ENCODE data around the gene NGDN.

NGDN gene

DNA sequence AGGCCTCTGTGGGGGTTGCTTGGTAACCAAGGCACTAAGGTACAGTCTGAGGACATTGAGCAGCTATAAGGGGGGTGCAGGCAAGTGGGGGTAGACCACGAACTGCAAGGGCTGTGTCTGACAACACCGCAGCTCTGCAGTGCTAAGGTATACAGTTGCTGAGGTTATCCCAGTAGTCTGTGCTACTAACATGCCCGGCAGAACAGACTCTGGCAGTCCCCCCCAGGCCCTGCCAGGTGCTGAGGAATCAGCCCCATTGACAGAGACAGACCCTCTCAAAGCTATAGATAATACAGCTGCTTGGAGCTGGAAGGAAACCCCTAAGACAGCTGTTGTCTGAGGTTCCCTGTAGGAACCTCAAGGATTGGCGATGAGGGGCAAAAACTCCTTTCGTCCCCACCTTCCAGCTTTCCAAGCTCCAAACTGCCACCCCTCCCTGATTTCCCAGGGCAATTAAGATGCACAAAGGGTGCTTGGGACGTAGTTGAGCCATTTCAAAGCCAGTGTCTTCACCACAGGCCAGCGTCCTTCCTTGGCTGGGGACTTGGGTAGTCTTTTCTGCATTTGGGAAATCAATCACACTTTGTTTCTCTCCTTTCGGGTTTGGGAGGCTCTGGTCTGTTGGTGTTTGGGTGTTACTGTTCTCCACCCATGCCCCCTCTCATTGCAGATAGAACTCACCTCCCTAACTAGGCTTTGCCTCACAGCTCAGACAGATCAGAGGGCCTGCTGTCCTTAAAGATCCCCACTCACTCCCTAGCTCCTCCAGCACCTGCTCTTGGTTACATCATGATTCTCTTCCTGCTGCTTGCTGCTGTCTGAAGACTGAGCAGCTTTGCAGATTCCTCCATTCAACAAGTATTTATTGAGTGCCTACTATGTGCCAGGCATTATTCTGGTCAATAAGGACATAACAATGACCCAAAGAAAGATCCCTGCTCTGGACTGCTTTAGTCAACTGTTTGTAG, 32.1 kb upstream of the NGDN start:
- DNase-seq (ENCODE audit: extremely low read depth, insufficient read length) = no peak
- no peak overlapping the region for H3K4me3 ChIP-seq (replicated peaks; ENCODE audit: low read depth, low read length)
- no peaks in the 10 kb centered on the region for H3K36me3 ChIP-seq (ENCODE audit: control insufficient read depth, insufficient read depth, low read length)
- TF ChIP-seq, protein P1, sequence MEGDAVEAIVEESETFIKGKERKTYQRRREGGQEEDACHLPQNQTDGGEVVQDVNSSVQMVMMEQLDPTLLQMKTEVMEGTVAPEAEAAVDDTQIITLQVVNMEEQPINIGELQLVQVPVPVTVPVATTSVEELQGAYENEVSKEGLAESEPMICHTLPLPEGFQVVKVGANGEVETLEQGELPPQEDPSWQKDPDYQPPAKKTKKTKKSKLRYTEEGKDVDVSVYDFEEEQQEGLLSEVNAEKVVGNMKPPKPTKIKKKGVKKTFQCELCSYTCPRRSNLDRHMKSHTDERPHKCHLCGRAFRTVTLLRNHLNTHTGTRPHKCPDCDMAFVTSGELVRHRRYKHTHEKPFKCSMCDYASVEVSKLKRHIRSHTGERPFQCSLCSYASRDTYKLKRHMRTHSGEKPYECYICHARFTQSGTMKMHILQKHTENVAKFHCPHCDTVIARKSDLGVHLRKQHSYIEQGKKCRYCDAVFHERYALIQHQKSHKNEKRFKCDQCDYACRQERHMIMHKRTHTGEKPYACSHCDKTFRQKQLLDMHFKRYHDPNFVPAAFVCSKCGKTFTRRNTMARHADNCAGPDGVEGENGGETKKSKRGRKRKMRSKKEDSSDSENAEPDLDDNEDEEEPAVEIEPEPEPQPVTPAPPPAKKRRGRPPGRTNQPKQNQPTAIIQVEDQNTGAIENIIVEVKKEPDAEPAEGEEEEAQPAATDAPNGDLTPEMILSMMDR (IDR thresholded peaks at IDR 0.05; ENCODE audit: insufficient read depth, low read length, poor library complexity, severe bottlenecking) = no peak
- no peaks in the 10 kb centered on the region; the same call in 1 of the 2 replicates for H3K27me3 ChIP-seq (replicated peaks; ENCODE audit: control insufficient read depth, insufficient read depth, low read length)

DNA sequence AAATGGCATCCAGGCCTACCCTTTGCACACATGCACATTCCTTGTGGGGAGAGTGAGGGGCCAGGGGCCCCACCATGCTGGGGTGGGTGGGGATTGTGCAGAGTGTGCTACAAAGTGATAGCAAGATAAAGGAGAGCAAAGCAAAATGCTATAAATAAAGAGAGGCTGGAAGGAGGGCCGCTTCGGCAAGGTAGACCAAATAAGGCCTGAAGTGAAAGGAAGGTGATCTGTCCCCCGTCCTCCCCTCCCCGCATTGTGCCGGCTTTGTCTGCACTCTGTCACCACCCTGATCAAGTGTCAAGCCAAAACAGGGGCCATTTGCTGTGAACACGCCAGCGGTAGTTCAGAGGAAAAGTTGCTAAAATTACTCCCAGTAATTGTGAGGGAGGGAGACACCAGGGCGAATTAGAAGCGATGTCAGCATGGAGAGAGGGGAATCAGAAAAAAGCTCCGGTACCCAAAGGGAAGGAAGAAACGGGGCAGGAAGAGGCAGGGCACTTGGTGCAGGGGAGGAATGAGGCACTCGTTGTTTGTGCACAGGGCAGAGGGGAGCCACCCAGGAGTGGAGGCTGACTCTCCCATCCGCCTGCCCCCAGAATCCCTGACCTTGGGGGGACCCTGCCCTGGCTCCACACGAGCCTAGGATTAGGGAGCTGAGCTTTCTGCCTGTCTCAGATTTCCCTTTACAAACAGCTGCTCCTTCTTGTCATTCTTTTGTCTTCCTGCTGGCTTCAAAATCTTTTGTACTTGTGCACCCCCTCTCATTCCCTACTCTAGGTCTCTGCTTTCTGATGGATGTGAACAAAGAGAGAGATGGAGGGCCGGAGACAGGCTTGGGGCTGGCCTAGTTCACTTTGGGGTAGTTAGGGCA, 31.2 kb upstream of the NGDN start:
- TF ChIP-seq, protein P1 (IDR thresholded peaks at IDR 0.05; ENCODE audit: insufficient read depth, low read length, poor library complexity, severe bottlenecking) = no peak
- Histone ChIP-seq H3K27me3 (replicated peaks; ENCODE audit: control insufficient read depth, insufficient read depth, low read length) (no peaks in the 10 kb centered on the region; the same call in 1 of the 2 replicates), H3K4me3 (replicated peaks; ENCODE audit: low read depth, low read length) (no peak overlapping the region), H3K36me3 (ENCODE audit: control insufficient read depth, insufficient read depth, low read length) (no peaks in the 10 kb centered on the region)
- no peak for DNase-seq (ENCODE audit: extremely low read depth, insufficient read length)

DNA sequence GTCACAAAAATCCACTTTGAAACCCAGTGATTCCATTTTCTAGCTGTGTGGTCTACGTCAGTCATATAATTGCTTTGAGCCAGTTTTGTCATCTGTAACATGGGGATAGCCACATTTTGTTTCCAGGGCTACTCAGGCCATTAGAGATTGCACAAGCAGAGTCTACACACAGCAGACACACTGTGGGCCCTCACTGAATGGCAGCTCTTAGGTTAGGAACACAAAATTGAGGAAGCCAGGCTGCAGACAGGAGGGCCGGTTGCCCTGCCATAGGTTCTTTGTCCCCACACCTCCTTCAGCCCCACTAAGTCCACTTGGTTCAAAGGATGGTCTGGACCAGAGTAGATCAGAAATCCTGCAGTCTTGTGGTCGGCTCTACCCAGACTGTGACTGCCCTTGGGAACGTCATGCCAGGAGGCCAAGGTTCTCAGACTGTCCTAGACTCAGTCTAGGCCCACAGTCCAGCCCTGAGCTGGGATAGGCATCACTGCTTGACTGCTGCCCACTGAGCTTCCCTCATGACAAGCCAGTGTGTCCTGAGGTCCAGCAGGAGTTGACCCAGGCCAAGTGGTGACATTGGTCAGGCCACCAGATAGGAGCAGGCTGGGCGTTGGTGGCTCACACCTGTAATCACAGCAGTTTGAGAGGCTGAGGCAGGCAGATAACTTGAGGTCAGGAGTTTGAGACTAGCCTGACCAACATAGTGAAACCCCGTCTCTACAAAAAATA, 30.2 kb upstream of the NGDN start:
- Histone ChIP-seq H3K27me3 (replicated peaks; ENCODE audit: control insufficient read depth, insufficient read depth, low read length) (no peaks in the 10 kb centered on the region), H3K36me3 (ENCODE audit: control insufficient read depth, insufficient read depth, low read length) (no peaks in the 10 kb centered on the region), H3K4me3 (replicated peaks; ENCODE audit: low read depth, low read length) (no peak overlapping the region)
- no peak for DNase-seq (ENCODE audit: extremely low read depth, insufficient read length)
- TF ChIP-seq, protein P1 (IDR thresholded peaks at IDR 0.05; ENCODE audit: insufficient read depth, low read length, poor library complexity, severe bottlenecking) = no peak

DNA sequence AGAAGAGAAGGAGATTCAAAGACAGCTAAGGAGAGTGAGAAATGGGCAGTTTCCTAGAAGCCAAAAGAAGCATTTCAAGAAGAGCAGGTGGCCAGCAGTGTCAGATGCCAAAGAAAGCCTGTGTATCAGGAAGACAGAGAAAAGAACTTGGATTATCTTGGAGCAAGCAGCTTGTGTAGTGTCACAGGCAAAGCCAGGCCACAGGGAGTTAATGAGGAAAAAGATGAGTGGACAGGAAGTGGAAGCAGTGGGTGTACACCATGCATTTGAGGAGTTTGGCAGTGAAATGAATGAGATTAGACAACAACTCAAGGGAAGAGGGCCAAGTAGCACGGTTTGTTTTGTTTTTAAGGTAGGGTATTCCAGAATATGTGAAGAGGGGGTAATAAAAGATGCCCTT, 28.4 kb upstream of the NGDN start:
- H3K27me3 ChIP-seq (replicated peaks; ENCODE audit: control insufficient read depth, insufficient read depth, low read length) = no peaks in the 10 kb centered on the region
- H3K36me3 ChIP-seq (ENCODE audit: control insufficient read depth, insufficient read depth, low read length) = no peaks in the 10 kb centered on the region
- TF ChIP-seq, protein P1 (IDR thresholded peaks at IDR 0.05; ENCODE audit: insufficient read depth, low read length, poor library complexity, severe bottlenecking) = no peak
- no peak for DNase-seq (ENCODE audit: extremely low read depth, insufficient read length)
- no peak overlapping the region for H3K4me3 ChIP-seq (replicated peaks; ENCODE audit: low read depth, low read length)

DNA sequence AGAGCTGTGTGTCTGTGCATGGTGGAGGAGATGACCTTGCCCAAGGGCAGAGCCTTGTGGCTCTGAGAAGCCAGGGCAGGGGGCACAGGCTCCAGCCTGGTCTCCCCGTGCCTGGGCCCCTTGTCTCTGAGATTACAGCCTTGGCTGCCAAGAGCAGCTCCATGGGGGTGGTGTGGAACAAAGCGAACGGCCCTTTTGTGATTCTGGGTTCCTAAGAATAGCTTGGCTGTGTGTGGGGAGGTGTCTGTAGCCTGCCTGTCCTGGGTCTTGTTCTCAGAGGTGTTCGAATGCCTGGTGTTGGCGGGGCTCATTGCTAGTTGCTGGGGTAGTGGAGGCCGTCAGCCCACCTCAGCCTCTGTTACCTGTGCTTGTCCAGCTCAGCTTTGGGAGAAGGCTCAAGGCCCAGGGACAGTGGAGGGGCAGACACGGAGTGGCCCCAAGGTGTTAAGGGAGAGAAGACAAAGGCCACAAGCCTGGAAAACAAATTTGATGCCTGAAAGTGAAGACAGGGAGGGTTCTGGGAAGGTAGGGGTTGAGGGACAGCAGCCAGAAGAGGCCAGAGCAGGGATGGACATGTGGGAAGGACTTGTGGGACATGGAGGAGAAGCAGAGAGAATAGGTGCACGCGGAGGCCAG, 26.7 kb upstream of the NGDN start:
- H3K27me3 ChIP-seq (replicated peaks; ENCODE audit: control insufficient read depth, insufficient read depth, low read length) = no peaks in the 10 kb centered on the region
- no peak for DNase-seq (ENCODE audit: extremely low read depth, insufficient read length)
- no peaks in the 10 kb centered on the region for H3K36me3 ChIP-seq (ENCODE audit: control insufficient read depth, insufficient read depth, low read length)
- TF ChIP-seq, protein P1 (IDR thresholded peaks at IDR 0.05; ENCODE audit: insufficient read depth, low read length, poor library complexity, severe bottlenecking) = no peak
- no peak overlapping the region for H3K4me3 ChIP-seq (replicated peaks; ENCODE audit: low read depth, low read length)
